ENCODE data around the gene CLDN20.

CLDN20 gene

GRCh38 chr6:155269765-155270164 is 6.0 kb downstream of the CLDN20 start:
- DNase-seq (ENCODE audit: low spot score) = no peak

GRCh38 chr6:155270561-155271091 is 6.8 kb downstream of the CLDN20 start:
- no peak for DNase-seq (ENCODE audit: low spot score)

- no peak for DNase-seq (ENCODE audit: low spot score)
Observed at GRCh38 chr6:155271145-155271544, 7.3 kb downstream of the CLDN20 start.

GRCh38 chr6:155272353-155273232 is 8.8 kb downstream of the CLDN20 start:
- no peak for DNase-seq (ENCODE audit: low spot score)

- peak; percentile 87 for DNase-seq (ENCODE audit: low spot score)
Observed at GRCh38 chr6:155273431-155273830, 9.6 kb downstream of the CLDN20 start.

- DNase-seq (ENCODE audit: low spot score) = no peak
Observed at GRCh38 chr6:155274106-155274505, 10.3 kb downstream of the CLDN20 start.

GRCh38 chr6:155274533-155274932 is 10.7 kb downstream of the CLDN20 start:
- DNase-seq (ENCODE audit: low spot score) = no peak

- peak; percentile 93 for DNase-seq (ENCODE audit: low spot score)
Observed at GRCh38 chr6:155275808-155276480, 12.1 kb downstream of the CLDN20 start.

- DNase-seq (ENCODE audit: low spot score) = no peak
Observed at GRCh38 chr6:155276638-155277037, 12.8 kb downstream of the CLDN20 start.

GRCh38 chr6:155278319-155279049 is 14.7 kb downstream of the CLDN20 start:
- DNase-seq (ENCODE audit: low spot score) = no peak

- DNase-seq (ENCODE audit: low spot score) = no peak
Observed at GRCh38 chr6:155284775-155285174, 21.0 kb downstream of the CLDN20 start.

GRCh38 chr6:155287762-155288161 is 23.9 kb downstream of the CLDN20 start:
- no peak for DNase-seq (ENCODE audit: low spot score)

- no peak for DNase-seq (ENCODE audit: low spot score)
Observed at GRCh38 chr6:155290491-155290890, 26.7 kb downstream of the CLDN20 start.

- no peak for DNase-seq (ENCODE audit: low spot score)
Observed at GRCh38 chr6:155291291-155291690, 27.5 kb downstream of the CLDN20 start.

- no peak for DNase-seq (ENCODE audit: low spot score)
Observed at GRCh38 chr6:155292711-155293110, 28.9 kb downstream of the CLDN20 start.

- DNase-seq (ENCODE audit: low spot score) = no peak
Observed at GRCh38 chr6:155297669-155298068, 33.9 kb downstream of the CLDN20 start.

GRCh38 chr6:155301867-155302266 is 38.1 kb downstream of the CLDN20 start:
- no peak for DNase-seq (ENCODE audit: low spot score)

- no peak for DNase-seq (ENCODE audit: low spot score)
Observed at GRCh38 chr6:155303361-155303870, 39.6 kb downstream of the CLDN20 start.

GRCh38 chr6:155306958-155307357 is 43.1 kb downstream of the CLDN20 start:
- no peak for DNase-seq (ENCODE audit: low spot score)

GRCh38 chr6:155309150-155309549 is 45.3 kb downstream of the CLDN20 start:
- no peak for DNase-seq (ENCODE audit: low spot score)

GRCh38 chr6:155310596-155310995 is 46.8 kb downstream of the CLDN20 start:
- DNase-seq (ENCODE audit: low spot score) = no peak

GRCh38 chr6:155311086-155311485 is 47.3 kb downstream of the CLDN20 start:
- no peak for DNase-seq (ENCODE audit: low spot score)
